Amniotic stem cell (primary cell): ENCODE measurements around the gene GMDS.
"Not testable (repeated sequence)": the region's sequence is repeated elsewhere in the genome, so short reads cannot be mapped to it uniquely, and the experiment has no call there.

Experiments used
- DNase-seq: peaks from one replicate; lab custom pipeline; 2025; lab: John Stamatoyannopoulos, UW

The GMDS gene

DNA sequence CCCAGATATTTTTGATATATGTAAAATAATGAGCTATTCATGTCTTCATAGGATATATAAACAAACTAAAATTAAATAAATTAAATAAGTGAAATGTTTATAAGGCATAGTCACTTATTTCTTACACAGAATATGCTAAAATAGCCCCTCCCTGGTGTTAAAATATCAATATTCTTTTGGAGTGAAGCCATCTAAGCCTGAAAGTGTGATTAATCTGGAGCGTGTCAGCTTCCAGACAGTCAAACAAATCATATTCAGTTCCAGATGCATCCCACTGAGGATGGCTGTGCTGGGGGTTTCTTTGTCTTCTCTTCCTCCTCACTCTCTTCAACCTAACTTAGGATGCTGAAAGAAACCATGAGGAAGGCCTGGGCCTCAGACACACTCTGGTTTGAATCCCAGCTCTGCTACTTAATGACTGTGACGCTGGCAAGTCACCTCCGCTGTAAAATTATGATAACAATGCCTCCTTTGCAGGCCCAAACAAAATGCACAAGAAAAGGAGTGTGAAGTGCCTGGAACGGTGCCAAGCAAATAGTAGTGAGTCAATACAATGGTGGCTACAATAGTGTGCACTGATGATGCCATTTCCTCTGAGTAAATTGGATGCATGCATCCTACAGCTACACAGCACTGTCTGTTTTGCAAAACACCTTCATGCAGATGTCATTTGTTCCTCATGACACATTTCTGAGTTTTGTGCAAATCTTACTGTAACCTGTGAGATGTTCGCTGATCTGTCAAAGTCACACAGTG lies 474.3 kb downstream of the GMDS start:
- DNase-seq: no peak

DNA sequence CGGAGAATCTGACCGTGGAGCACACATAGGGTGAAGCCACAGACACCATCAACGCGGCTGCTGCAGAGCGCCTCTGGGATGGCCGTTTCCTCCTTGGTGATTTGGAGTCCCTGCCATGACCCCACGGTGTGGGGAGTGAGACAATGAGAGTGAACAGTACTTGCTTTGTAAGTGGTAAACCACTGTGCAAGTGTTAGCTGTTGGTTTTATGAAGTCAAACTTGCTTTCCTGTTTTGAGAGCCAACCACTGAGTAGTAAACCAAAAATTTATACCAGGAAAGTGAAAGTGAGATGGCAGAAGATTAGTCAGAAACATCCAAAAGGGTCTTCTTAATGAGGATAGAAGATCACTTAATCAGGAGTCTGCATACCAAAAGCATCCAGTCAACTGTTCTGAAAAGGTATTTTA lies 475.0 kb downstream of the GMDS start:
- no peak for DNase-seq

DNA sequence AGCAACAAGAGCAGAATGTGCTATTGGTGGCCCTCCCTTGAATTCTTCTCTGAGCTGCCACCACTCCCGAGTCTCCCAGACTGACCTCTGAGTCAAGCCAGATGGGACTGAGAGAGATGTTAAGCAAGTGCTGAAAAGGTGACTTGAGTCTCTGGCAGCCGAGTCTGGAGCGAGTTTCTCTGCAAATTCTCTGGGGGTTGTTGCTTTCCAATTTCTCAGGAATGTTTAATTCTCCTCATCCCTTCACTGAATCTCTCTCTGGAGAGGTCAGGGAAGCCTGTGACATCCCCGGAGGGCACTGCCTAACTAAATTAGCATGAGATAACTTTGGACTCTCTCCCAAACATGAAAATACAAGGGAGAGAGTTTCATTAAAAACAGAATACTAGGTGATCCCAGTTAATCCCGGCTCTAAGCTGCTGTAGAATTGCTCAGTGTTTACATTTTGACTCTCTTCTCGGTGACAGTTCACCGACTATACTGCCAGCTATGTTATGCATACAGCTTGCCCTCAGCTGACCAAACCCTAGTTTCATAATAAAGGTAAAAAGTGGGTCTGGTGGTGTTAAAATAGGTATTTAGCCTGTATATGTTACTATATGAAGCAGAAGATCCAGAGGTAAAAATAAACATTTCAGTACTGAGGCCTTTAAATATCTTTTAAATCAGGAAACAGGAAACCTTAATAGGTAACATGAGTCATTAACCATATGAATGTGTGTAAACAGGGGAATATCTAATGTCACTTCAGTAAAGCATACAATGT lies 477.7 kb downstream of the GMDS start:
- peak; percentile 28 for DNase-seq

DNA sequence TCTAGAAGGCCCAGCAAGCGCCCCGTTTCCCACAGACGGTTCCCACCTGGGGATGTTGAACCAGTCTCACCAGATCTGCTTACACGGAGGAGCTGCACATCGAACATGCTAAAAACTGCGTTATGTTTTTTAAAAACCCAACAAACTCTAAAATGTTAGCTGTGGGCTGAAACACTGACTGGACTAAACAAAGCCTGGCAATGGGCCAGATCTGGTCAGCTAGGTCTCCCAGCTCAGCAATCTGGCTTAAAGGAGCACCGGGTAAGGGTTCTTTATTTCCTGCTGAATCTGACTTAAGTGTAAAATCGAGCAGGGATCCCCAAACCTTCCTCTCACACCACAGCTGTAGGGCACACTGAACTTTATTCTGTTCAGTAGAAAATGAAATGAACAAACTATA lies 478.8 kb downstream of the GMDS start:
- no peak for DNase-seq

DNA sequence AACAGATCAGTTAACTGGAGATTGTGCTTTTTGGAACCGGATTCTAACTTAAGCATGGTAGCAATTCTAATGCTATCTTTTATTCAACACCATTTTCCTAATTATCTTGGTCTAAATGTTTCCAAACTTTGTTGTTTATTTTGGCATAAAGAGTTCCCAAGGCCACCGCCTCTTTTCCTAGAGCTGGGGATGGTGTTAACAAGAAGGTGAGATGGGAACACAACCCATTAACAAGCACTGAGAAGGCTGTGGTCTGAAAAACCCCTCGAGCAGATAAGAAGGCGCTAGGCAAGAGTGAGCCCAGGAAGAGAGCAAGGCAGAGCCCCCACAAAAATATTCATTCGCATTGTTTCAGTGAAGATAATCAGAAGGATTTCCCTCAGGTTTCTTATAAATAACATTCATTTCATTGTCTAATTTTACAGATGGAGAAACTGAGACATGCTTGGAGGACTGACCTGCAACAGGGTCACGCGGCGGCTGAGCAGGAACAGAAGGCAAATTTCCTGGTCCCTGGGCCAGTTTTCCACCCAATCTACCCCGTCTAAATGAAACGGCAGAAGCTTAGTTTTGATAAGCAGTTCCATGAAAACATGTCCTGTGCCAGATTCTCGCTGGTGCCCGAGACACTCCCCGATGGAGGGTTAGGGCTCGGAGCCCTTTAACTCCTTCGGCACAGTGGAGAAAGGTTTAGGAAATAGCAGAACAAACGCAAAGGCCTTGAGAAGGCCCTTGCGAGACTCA lies 480.1 kb downstream of the GMDS start:
- no peak for DNase-seq

DNA sequence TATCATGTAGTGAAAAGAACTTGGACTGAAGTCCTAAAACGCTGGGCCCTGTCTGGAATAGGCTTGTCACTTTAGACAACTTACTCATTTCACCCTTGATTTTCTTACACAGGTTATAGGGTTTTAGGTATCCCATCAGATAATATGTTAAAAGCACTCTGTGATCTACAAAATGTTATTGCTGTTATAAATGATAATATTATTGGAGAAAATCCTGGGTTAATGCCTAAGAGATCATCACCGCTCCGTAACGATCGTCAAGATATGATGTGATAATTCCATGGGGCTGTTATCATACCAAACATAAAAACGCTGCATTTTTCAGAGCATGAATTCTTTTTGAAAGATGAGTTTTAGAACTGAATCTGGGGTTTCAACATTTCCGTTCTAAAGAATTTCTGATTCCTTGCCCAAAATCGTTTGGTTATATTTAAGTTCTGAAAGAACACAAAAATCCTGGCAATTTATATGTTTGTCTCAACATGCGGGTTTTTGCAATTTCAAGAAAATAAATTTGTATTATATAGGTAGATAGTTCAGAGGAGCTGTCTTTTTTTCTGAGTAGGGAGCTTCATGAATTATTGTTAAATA lies 480.9 kb downstream of the GMDS start:
- no peak for DNase-seq

DNA sequence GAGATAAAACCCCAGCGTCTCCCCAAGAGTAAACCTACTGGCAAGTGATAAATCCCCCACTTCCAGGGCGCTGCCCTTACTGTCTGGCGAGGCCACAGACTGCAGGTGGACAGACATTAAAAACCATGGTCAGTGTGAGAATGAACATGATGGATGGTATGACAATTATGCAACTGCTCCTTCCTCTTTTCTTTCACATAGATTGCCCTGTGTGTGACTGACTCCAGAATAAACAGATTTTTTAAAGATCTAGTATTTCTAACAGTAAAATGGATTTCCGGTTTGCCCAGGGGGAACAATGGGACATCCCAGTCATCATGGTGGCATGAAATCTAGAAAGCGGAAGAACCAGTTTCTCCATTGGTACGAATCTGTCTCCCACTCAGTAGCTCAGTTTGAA lies 482.0 kb downstream of the GMDS start:
- DNase-seq: no peak

DNA sequence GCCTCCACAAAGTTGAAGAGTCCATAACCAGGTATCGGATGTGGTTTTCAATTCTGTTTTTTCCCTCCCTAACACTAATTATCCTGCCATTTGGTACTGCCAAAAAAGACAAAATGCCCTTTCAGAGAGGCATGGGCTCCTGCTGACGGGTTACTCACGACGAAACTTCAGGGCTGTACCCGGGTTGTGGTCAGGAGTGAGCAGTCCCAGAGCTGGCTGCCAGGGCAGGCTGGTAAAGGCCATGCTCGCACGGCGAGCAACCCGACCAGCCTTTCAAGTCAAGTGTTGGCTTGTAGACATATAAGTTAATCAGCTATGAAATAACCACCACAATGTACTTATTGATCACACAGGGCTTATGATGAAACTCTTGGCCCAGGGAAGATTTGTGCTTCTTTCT lies 483.2 kb downstream of the GMDS start:
- no peak for DNase-seq

DNA sequence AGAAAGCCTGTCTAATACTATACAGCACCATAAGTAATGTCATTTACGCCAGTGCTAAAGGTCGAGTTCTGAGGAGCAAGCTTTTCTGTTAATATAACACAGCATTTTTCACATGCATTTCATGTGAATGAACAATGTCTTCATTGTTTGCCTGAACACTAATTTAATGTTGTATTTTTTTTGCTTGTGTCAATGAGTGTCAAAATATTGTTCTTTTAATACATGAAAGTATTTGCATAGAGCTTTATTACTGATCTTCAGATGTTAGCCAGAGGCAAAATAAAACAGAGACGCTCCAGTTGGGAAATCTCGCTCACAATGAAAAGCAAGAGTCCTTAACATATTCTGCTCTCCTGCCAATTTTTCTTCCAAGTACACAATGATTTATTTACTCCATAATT lies 483.9 kb downstream of the GMDS start:
- no peak for DNase-seq

DNA sequence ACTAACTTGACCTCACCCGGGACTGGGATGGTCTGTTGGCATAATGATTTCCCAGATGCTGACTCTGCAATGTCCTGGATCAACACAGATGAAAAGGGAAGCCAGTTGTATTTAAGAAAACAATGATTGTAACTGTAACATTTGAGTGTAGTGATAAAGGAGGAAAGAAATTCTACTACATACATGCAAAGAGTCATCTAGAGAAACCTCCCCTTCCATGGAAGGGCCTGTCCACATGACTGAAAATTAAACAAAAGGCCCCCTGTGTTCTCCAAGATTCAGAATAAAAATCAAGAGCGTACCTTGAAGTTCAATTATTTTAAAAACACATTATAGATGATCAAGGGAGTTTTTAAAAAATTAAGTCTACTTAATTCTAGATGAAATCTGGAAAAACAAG lies 484.5 kb downstream of the GMDS start:
- DNase-seq: no peak

DNA sequence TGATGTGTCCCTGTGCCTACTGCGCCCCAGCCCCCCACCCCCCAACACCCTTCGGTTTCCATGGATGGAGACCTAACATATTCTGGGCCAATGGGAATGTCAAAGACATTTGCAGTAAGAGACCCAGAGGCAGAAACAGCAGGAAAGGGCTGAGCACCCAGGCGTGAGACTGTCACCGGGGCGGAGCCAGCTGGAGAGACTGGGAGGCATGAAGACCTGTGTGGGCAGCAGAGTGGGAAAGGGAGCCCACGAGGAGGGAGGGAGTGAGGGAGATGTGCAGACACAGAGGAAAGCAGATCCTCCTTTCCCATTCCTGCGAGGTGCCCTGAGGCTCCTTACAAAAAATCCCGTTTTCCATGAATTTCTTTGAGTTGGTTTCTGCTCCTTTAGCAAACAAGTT lies 485.5 kb downstream of the GMDS start:
- no peak for DNase-seq

DNA sequence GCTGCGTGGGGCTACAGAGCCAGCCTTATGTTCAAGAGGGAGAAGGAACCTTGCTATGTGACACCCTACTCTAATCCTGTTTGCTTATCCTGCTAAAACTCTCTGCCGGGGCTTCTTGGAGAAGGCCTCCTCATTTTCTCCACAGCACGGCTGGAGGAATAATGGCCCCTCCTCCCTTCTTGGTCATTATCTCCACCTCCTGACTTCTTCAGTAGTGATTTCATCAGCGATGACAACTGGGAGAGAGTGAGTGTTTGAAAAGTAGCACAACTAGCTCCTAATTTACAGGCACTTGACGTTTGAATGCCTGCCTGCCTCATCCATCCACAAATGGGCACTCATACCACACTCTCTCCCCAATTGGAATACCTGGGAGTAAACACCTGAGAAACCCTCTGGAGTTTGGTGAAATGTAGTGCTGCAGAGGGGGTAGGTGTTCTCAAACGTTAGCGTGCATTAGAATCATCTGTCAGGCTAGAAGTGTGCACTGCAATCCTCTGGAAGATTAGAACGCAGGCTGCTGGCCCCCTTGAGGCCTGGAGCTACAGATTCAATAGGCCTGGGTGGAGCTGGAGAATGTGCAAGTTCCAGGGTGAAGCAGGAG lies 487.2 kb downstream of the GMDS start:
- DNase-seq: no peak

DNA sequence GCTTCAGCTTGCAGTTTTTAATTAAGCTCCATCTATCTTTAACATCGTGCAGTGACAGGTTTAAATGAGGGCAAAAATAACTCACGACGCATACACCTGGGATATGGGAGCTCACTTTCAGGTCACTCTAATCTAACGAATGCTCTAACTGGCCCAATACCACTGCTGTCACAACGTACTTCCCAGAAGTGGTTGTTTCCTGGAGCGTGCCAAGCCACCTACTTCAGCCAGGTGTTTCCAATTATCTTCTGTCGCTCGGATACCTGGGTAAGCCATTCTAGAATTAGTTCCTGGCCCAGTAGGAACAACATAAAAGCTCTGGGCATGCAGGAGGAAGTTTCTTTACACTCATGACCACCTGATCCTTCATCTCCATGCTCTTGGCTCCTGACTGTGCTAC lies 488.3 kb downstream of the GMDS start:
- DNase-seq: no peak

DNA sequence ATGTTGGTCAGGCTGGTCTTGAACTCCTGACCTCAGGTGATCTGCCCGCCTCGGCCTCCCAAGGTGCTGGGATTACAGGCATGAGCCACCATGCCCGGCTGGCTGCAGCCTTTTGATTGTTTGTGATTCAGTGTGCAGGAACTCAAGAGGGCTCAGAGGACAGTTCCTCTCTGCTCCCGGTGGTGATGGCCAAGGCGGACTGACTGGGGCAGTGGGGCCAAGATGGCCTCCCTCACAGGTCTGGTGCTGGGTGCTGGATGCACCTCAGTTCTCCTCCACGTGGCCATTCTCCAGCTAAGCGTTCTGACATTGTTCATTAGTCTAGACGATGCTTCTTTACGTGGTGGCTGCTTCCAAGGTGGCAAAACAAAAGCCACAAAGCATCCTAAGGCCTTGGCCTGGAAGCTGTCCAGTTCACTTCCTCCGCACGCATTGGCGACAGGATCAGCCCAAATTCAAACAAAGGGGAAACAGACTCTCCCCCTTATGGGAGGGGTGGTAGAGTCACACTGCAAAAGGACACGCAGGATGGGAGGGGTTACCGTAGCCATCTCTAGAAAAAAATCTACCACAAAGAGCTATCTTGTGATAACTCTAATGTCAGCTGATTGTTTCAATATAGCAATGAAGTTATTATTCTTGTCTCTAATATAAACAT lies 488.8 kb downstream of the GMDS start:
- no peak for DNase-seq

DNA sequence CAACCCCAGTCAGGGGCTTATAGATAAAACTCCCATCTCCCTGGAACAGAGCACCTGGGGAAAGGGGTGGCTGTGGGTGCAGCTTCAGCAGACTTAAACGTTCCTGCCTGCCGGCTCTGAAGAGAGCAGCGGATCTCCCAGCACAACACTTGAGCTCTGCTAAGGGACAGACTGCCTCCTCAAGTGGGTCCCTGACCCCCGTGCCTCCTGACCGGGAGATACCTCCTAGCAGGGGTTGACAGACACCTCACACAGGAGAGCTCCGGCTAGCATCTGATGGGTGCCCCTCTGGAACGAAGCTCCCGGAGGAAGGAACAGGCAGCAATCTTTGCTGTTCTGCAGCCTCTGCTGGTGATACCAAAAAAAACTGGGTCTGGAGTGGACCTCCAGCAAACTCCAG lies 494.3 kb downstream of the GMDS start:
- not testable (repeated sequence) for DNase-seq

DNA sequence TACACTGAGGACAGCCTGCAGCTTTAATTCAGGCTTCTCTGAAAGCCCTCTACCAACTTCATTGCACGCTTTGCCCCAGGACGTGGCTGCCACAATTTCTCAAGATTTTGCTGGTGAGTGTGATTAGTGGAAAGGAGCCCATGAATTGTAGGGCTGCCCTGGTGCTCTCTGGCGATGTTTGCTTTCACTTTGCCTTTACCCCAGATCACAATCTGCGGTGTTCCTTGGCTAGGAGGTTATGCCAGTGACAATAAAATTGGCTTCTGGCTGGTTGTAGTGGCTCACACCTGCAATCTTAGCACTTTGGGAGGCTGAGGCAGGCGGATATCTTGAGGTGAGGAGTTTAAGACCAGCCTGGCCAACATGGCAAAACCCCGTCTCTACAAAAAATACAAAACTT lies 496.4 kb downstream of the GMDS start:
- DNase-seq: no peak

DNA sequence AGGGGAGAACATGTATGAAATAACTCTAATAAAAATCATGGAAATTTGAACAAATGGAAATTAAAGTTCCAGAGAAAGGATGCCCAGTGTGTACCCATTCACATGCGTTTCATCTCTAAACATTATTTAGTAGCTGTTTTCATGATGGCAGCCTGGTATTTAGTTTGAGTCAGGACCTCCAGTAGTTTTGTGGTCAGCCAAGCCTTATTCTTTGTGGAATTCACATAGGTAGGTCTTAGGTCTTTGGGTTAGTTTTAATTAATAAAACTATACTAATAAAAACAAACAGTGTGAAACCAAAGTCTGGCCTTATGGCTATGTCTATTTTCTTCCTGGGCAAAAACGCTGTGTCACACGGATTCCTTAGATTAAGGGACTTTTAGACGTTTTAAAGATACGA lies 497.9 kb downstream of the GMDS start:
- DNase-seq: no peak

DNA sequence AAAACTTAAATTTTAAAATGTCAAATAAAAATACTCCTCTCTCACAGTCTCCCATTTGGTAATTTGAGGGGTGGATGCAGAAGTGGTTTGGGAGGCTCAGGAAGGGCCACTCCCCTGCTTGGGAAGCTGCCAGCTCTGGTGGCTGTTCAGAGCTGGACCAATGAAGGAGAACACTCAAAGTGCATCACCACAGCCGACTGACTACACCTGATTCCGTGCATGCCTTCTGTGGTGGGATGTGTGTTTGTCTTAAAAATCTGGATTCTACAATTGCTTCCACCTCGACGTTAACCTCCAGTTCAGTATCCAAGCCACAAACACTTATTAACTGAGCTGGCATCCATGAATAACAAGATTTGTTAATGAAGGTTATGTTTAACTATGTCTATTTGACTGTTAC lies 498.4 kb downstream of the GMDS start:
- no peak for DNase-seq

DNA sequence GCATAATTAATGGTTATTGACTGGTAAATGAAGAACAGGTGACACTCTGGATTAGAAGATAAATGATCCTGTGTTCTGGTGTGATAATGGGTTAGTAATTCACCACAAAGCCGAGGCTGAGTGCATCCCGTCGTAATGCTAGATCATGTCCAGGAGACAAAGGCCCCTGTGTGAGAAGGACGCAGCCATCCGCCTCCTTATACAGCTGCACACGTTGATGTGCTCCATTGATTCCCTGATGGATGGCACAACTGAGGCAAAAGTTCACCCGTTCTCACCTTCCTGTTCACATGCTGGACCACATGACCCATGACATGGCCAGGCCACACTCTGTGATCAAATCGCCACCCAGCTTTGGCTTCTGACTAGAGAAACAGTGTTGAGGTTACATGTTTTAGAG lies 499.6 kb downstream of the GMDS start:
- DNase-seq: no peak

DNA sequence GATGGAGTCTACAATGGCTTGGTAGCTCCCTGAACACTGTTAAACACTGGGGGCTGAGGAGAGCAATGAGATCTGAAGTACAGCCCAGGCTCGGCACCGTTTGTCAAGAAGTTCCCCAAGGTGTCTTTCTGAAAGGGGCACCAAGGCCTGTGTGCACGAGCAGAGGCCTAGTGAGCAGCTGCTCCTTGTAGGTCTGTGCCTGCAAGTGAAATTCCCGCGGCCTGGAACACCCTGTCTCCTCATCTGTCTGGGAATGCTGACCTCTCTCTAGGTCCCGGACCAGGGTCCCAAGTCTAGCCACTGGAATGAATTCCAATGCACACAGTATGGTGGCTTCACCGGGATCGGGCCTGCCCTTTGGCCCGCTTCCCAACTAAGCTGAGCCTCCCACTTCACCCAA lies 500.9 kb downstream of the GMDS start:
- DNase-seq: no peak

DNA sequence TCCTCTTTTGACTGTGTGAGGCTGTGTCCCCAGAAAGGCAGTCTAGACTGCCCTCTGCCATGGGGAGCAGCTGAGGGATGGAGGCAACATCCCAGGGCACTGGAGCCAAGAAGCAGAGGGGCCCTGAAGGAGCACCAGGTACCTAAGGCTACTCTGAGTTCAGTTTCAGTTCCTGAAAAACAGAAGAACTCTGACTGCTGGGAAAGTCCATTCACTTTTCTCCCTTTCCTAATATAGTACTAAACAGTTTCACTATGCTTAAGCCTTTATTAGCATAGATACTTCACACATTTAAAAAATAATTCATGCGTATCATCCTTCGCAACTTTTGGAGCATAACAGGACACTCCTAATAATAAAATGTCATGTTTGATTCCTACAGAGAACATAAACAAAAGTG lies 505.7 kb downstream of the GMDS start:
- DNase-seq: no peak

DNA sequence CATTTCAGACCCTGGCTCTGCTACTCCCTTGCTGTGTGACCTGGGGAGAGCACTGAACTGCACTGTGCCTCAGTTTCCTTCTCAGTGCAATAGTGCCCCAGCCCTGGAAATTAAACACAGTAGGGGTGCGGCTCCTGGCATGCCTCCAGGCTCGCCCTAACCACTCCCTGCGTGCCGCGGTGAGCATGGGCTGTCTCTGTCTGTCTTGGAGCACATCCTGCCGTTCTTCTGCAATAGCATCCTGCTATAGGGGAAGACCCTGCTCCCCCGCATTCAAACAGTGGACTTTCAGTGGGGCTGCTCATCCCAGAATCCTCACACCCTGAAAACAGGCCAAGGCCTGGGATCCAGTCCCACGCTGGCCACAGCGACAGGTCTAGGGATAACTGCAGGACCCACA lies 506.2 kb downstream of the GMDS start:
- DNase-seq: no peak
